ENCODE measurements around the gene LHPP.
A peak's percentile ranks its signal among the peaks of the same experiment; 100 is the strongest.

The LHPP gene

DNA sequence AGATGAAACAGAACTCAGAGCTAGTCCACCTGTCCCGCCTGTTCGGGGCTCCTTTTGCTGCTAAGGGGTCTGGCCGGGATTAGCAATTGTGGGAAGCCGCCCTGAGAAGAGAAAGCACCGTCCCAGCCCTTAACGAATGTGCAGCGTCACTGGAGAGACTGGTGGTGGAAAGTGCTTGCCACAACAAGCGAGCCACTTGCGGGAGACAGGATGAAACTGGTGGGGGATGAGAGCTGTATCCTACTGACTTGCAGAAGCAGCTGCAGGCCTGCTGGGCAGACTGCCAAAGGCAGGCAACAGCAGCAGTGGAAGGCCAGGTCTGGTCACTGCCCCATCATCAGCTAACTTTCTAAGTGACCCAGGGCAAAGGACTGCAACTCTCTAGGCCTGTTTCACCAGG lies 187.1 kb downstream of the LHPP start:
- peak; percentile 86 to 94 for DNase-seq (ENCODE audit: low read depth in 1 of 2, low spot score in 1 of 2)
- Histone ChIP-seq H3K27me3 (ENCODE audit: insufficient read depth, poor library complexity, severe bottlenecking) (no peaks in the 10 kb centered on the region), H3K4me3 (replicated peaks; ENCODE audit: insufficient read depth, low read length) (no peak overlapping the region), H3K27ac (replicated peaks) (peak overlapping the region; percentile 91)
- TF ChIP-seq POLR2AphosphoS5 (IDR thresholded peaks at IDR 0.05; ENCODE audit: low read depth), result peak; percentile 82
- TF ChIP-seq, protein P1, sequence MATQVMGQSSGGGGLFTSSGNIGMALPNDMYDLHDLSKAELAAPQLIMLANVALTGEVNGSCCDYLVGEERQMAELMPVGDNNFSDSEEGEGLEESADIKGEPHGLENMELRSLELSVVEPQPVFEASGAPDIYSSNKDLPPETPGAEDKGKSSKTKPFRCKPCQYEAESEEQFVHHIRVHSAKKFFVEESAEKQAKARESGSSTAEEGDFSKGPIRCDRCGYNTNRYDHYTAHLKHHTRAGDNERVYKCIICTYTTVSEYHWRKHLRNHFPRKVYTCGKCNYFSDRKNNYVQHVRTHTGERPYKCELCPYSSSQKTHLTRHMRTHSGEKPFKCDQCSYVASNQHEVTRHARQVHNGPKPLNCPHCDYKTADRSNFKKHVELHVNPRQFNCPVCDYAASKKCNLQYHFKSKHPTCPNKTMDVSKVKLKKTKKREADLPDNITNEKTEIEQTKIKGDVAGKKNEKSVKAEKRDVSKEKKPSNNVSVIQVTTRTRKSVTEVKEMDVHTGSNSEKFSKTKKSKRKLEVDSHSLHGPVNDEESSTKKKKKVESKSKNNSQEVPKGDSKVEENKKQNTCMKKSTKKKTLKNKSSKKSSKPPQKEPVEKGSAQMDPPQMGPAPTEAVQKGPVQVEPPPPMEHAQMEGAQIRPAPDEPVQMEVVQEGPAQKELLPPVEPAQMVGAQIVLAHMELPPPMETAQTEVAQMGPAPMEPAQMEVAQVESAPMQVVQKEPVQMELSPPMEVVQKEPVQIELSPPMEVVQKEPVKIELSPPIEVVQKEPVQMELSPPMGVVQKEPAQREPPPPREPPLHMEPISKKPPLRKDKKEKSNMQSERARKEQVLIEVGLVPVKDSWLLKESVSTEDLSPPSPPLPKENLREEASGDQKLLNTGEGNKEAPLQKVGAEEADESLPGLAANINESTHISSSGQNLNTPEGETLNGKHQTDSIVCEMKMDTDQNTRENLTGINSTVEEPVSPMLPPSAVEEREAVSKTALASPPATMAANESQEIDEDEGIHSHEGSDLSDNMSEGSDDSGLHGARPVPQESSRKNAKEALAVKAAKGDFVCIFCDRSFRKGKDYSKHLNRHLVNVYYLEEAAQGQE (IDR thresholded peaks at IDR 0.05; ENCODE audit: insufficient replicate concordance, low read depth), result no peak
- TF ChIP-seq, protein P2, sequence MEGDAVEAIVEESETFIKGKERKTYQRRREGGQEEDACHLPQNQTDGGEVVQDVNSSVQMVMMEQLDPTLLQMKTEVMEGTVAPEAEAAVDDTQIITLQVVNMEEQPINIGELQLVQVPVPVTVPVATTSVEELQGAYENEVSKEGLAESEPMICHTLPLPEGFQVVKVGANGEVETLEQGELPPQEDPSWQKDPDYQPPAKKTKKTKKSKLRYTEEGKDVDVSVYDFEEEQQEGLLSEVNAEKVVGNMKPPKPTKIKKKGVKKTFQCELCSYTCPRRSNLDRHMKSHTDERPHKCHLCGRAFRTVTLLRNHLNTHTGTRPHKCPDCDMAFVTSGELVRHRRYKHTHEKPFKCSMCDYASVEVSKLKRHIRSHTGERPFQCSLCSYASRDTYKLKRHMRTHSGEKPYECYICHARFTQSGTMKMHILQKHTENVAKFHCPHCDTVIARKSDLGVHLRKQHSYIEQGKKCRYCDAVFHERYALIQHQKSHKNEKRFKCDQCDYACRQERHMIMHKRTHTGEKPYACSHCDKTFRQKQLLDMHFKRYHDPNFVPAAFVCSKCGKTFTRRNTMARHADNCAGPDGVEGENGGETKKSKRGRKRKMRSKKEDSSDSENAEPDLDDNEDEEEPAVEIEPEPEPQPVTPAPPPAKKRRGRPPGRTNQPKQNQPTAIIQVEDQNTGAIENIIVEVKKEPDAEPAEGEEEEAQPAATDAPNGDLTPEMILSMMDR (IDR thresholded peaks at IDR 0.05; ENCODE audit: insufficient read depth, low read length), result no peak

DNA sequence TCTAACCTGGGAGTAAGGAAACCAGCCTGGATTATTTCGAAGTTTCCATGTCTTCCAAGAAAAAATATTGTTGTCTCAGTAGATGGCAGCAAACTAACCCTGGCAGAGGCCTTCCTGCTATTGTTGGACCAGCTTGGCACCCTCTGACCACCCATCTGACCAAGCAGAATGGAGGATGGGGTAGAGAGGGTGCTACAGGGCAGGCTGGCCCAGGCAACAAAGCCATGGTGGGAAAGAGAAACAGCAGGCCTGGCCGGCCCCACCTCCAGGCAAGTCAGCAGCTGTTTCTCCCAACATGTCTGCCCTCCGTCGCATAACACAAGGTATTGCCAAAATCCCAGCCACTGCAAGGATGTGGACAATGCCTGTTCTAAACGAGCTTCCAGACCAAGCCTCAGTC lies 187.6 kb downstream of the LHPP start:
- H3K4me3 ChIP-seq (replicated peaks; ENCODE audit: insufficient read depth, low read length), result no peak overlapping the region
- DNase-seq (ENCODE audit: low read depth in 1 of 2, low spot score in 1 of 2), result peak; percentile 75 to 80
- no peak for TF ChIP-seq POLR2AphosphoS5 (IDR thresholded peaks at IDR 0.05; ENCODE audit: low read depth)
- TF ChIP-seq SPI1 (IDR thresholded peaks at IDR 0.05; ENCODE audit: borderline replicate concordance, low read depth), result no peak
- H3K27me3 ChIP-seq (ENCODE audit: insufficient read depth, poor library complexity, severe bottlenecking), result no peaks in the 10 kb centered on the region
- peak overlapping the region; percentile 91 for H3K27ac ChIP-seq (replicated peaks)

DNA sequence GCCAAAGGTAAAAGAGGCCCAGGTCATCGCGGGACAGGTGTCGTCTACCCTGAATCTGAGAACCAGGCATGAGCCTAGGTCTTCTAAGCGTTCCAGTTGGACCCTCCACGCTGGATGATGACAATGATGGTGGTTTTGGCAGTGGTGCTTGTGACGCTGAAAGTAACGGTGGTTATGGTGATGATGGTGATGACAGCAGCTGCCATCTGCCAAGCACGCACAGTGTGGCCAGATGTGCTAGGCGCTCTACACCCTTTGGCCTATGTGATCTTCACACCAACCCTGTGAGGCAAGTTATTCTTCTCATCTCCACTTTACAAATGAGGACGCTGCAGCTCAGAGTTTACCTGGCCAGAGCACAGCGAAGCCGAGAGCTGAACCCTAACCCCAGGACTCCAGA lies 188.6 kb downstream of the LHPP start:
- no peaks in the 10 kb centered on the region for H3K27me3 ChIP-seq (ENCODE audit: insufficient read depth, poor library complexity, severe bottlenecking)
- H3K27ac ChIP-seq (replicated peaks), result peak overlapping the region; percentile 91
- TF ChIP-seq, protein P2 (IDR thresholded peaks at IDR 0.05; ENCODE audit: insufficient read depth, low read length), result no peak
- TF ChIP-seq POLR2AphosphoS5 (IDR thresholded peaks at IDR 0.05; ENCODE audit: low read depth), result no peak
- no peak for TF ChIP-seq GABPA (IDR thresholded peaks at IDR 0.05; ENCODE audit: low read depth)
- TF ChIP-seq, protein P1 (IDR thresholded peaks at IDR 0.05; ENCODE audit: insufficient replicate concordance, low read depth), result no peak
- TF ChIP-seq SPI1 (IDR thresholded peaks at IDR 0.05; ENCODE audit: borderline replicate concordance, low read depth), result no peak
- DNase-seq (ENCODE audit: low read depth in 1 of 2, low spot score in 1 of 2), result no peak
- H3K4me3 ChIP-seq (replicated peaks; ENCODE audit: insufficient read depth, low read length), result no peak overlapping the region

DNA sequence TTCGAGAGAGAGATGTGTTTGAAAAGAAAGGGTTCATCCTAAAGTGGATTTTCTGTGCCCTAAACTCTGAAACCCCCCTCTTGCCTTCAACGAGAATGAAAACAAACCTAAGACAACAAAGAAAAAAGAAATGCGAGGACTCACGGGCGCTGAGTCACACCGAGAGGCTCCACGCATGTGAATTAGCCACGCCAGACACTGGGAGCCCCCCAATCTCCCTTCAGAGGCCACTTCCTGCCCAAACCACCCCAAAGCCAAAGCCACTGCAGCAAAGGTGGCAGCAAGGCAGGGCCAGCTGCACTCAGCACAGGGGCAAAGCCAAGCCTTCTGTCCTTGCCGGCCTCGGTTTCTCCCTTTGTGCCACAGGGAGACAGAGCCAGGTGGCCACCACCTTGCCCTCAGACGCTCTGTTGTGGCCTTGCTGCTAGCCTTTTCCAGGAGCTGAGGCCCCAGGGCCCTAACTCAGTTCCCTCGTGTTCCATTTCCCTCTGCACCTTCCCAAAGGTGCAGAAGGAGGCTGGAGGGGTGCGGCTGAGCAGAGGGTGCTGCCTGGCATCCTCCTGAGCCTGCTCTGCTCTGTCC lies 189.3 kb downstream of the LHPP start:
- Histone ChIP-seq H3K27me3 (ENCODE audit: insufficient read depth, poor library complexity, severe bottlenecking) (no peaks in the 10 kb centered on the region), H3K27ac (replicated peaks) (peak overlapping the region; percentile 91), H3K4me3 (replicated peaks; ENCODE audit: insufficient read depth, low read length) (no peak overlapping the region)
- no peak for DNase-seq (ENCODE audit: low read depth in 1 of 2, low spot score in 1 of 2)
- TF ChIP-seq SPI1 (IDR thresholded peaks at IDR 0.05; ENCODE audit: borderline replicate concordance, low read depth) (no peak), POLR2AphosphoS5 (IDR thresholded peaks at IDR 0.05; ENCODE audit: low read depth) (no peak), GABPA (IDR thresholded peaks at IDR 0.05; ENCODE audit: low read depth) (no peak)
- TF ChIP-seq, protein P1 (IDR thresholded peaks at IDR 0.05; ENCODE audit: insufficient replicate concordance, low read depth), result no peak
- TF ChIP-seq, protein P2 (IDR thresholded peaks at IDR 0.05; ENCODE audit: insufficient read depth, low read length), result no peak
